ENCODE data around the gene PPM1E.

- no peak for TF ChIP-seq CTCF (IDR thresholded peaks at IDR 0.05)
- no peak for TF ChIP-seq POLR2A (IDR thresholded peaks at IDR 0.05)
Observed at GRCh38 chr17:58985367-58985766, 229.7 kb downstream of the PPM1E start.

Data from body of pancreas (tissue), 4 donors.